ENCODE results near the gene PIEZO2.

GRCh38 chr18:10841203-10841602, 308.2 kb downstream of the PIEZO2 start:
- TF ChIP-seq CTCF (IDR thresholded peaks at IDR 0.05) (no peak), POLR2AphosphoS5 (IDR thresholded peaks at IDR 0.05; ENCODE audit: low read depth, low read length) (no peak)

Data from Panc1 (cell line).